ENCODE measurements around the gene TPX2.

Gene TPX2, protein sequence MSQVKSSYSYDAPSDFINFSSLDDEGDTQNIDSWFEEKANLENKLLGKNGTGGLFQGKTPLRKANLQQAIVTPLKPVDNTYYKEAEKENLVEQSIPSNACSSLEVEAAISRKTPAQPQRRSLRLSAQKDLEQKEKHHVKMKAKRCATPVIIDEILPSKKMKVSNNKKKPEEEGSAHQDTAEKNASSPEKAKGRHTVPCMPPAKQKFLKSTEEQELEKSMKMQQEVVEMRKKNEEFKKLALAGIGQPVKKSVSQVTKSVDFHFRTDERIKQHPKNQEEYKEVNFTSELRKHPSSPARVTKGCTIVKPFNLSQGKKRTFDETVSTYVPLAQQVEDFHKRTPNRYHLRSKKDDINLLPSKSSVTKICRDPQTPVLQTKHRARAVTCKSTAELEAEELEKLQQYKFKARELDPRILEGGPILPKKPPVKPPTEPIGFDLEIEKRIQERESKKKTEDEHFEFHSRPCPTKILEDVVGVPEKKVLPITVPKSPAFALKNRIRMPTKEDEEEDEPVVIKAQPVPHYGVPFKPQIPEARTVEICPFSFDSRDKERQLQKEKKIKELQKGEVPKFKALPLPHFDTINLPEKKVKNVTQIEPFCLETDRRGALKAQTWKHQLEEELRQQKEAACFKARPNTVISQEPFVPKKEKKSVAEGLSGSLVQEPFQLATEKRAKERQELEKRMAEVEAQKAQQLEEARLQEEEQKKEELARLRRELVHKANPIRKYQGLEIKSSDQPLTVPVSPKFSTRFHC

DNA sequence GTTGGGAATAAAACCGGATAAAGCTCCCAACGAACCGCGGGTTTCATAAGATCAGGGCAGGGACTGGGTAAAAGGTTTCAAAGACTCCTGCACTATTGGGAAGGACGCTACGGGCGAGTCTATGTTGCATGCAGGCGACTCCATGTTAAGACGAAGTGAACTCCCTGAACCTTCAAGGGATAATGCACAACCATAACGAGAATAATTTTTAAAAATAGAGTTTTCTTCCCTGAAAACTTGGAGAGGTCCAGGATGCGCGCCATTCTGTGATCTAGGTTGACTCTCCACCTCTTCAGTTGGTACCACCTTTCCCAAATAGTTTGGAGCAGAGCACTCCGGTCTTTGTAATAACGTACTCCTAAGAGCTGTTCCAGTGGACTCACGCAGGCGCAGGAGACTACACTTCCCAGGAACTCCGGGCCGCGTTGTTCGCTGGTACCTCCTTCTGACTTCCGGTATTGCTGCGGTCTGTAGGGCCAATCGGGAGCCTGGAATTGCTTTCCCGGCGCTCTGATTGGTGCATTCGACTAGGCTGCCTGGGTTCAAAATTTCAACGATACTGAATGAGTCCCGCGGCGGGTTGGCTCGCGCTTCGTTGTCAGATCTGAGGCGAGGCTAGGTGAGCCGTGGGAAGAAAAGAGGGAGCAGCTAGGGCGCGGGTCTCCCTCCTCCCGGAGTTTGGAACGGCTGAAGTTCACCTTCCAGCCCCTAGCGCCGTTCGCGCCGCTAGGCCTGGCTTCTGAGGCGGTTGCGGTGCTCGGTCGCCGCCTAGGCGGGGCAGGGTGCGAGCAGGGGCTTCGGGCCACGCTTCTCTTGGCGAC lies at the start of gene TPX2:
TSS of gene TPX2 (plus strand) at position 562 of the 821 bp plus-strand sequence. CDS start 18,187 bp downstream, outside the sequence.
- peak; percentile 96 for DNase-seq (ENCODE audit: low read depth)

DNA sequence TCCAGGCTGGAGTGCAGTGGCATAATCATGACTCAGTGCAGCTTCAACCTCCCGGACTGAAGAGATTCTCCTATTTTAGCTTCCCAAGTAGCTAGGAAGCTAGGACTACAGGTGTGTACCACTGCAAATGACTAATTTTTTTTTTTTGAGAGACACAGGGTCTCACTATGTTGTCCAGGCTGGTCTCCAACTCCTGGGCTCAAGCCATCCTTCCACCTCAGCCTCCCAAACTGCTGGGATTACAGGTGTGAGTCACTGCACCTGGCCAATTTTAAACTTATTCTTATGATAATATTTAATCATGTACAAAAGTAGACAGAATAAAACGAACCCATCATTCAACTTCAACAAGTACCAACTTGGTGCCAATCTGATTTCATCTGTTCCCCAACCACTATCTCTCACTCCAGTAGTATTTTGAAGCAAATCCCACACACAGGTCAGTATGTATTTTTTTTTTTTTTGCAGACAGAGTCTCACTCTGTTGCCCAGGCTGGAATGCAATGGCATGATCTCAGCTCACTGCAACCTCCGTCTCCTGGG lies 48.9 kb upstream of the TPX2 start:
- DNase-seq (ENCODE audit: low read depth), result no peak

DNA sequence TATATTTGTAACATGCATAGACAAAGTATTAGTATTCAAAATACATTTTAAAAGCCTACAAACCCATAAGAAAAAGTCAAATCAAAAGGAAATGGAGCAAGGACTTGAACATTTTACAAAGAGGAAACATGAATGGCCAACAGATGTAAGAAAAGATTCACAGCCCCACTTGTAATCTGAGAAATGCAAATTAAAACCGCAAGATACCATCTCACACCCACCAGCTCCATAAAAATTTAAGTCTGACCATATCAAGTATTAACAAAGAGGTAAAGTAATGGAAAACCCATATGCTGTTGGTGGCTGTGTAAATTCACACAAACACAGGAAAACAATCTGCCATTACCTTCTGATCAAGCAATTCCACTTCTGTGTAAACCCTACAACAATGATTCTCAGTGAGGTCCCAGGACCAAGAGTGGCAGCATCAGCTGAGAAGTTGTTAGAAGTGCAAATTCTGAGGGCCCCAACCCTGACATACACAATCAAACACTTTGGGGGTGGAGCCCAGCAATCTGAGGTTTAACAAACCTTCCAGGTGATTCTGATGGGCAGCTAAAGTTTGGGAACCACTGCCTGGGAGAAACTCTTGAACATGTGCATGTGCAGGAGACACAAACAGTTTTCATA lies 47.3 kb upstream of the TPX2 start:
- no peak for DNase-seq (ENCODE audit: low read depth)

DNA sequence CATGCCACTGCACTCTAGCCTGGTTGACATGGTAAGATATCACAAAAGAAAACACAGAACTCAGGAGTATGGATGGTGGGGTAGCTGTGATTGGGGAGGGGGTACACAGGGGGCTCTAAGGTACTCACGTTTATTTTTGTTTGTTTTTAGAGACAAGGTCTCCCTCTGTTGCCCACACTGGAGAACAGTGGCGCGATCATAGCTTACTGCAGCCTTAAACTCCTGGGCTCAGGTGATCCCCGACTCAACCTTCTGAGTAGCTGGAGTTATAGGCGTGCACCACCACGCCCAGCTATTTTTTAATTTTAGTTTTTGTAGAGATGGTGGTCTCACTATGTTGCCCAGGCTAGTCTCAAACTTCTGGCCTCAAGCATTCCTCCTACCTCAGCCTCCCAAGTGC lies 45.7 kb upstream of the TPX2 start:
- no peak for DNase-seq (ENCODE audit: low read depth)

DNA sequence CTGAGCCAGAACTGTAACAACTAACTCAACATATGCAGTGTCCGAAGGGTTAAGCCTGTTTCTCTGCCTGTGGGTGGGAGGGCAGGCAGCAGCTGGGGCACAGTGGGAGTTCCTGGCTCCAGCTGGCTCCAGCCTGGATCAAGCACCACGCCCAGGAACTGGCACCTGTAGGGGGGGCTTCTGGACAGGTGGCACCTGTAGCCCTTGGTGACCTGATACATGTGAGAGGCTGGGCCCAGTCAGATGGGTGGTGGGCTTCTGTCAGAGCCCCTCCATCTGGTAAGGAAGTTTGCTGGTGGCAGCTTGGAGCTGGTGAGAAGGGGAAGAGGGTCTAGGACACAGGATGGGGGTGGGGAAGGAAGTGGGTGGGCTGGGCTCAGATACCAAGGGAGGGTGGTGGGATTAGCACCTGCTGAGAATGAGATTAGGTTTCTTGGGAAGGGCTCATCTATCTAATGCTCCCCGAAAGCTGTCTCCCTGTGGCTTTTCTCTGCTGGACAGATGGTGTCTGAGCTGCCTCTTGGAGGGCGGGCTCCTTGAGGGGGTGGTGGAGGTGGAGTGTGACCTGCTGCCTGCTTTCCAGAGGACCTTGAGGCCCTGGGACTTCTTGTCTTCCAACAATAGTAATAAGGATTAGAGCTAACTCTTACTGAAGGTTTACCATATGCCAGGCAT lies 45.0 kb upstream of the TPX2 start:
- no peak for DNase-seq (ENCODE audit: low read depth)

DNA sequence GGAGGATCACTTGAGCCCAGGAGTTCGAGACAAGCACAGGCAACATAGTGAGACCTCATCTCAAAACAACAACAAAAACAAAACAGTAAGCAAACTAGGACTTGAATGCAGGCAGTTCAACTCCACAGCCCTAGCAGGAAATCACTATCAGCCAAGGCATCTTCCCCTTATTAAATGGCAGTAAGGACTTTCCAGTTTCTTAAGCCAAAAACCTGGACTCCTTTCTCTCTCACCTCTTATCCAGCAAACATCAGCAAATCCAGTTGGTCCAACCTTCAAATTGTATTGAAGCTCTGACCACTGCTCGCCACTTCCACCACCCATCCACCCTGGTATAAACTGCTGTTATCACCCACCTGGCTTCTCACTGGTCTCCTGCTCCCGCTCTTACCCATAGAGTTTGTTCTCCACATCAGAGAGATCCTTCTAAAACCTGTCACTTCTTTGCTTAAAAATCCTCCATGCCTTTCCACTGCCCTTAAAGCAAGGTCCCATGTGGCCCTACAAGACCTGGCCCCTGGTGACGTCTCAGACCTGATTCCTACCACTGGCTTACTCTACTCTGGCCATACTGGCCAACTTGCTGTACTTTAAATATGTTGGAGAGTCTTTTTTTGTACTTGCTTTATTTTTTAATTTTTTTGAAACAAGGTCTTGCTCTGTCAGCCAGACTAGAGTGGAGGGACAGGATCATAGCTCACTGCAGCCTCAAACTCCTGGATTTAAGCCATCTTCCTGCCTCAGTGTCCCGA lies 44.1 kb upstream of the TPX2 start:
- no peak for DNase-seq (ENCODE audit: low read depth)

DNA sequence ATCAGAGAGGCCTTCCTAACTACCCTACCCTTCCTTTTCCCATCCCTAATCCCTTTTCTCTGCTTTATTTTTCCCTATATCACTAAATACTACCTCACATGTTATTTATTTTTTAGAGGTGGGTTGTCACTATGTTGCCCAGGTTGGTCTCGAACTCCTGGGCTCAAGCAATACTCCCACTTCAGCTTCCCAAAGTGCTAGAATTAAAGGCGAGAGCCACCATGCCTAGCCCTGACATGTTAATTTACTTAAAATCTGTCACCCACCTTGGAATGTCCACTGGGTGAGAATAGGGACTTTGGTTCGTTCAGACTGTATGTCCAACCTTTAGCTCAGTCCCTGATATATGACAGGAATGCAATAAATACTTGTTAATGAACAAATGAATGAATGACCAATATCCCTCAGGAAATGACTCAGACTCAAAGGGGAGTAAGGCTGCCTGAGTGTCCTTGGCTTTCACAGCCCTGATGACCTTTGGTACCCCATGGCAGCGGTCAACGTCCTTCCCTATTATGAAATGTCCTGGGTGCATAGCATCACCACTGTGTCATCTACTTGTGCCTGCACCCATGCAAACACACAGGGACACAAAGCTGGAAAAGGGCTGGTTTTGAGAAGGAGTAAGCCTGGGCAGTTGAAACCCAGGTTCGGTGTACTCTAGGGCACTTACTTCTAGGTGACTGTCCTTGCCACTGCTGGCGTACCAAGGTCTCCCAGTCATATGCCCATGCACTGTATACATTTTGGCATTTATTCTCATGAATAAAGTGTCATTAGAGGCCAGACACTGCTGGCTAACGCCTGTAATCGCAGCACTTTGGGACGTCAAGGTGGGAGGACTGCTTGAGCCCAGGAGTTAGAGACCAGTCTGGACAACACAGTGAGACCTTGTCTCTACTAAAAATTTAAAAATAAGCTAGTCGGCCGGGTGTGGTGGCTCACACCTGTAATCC lies 43.0 kb upstream of the TPX2 start:
- peak; percentile 95 for DNase-seq (ENCODE audit: low read depth)

DNA sequence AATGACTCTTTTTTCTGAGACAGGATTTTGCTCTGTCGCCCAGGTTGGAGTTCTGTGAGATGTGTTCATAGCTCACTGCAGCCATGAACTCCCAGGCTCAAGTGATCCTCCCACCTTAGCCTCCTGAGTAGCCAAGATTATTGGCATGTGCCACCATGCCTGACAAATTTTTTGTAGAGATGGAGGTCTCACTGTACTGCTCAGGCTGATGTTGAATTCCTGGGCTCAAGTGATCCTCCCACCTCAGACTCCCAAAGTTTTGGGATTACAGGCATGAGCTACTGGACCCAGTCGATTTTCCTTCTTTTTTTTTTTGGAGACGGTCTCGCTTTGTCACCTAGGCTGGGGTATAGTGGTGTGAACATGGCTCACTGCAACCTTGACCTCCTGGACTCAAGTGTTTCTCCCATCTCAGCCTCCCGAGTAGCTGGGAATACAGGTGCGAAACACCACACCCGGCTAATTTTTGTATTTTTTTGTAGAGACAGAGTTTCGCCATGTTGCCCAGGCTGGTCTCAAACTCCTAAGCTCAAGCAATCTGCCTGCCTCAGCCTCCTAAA lies 40.8 kb upstream of the TPX2 start:
- no peak for DNase-seq (ENCODE audit: low read depth)

DNA sequence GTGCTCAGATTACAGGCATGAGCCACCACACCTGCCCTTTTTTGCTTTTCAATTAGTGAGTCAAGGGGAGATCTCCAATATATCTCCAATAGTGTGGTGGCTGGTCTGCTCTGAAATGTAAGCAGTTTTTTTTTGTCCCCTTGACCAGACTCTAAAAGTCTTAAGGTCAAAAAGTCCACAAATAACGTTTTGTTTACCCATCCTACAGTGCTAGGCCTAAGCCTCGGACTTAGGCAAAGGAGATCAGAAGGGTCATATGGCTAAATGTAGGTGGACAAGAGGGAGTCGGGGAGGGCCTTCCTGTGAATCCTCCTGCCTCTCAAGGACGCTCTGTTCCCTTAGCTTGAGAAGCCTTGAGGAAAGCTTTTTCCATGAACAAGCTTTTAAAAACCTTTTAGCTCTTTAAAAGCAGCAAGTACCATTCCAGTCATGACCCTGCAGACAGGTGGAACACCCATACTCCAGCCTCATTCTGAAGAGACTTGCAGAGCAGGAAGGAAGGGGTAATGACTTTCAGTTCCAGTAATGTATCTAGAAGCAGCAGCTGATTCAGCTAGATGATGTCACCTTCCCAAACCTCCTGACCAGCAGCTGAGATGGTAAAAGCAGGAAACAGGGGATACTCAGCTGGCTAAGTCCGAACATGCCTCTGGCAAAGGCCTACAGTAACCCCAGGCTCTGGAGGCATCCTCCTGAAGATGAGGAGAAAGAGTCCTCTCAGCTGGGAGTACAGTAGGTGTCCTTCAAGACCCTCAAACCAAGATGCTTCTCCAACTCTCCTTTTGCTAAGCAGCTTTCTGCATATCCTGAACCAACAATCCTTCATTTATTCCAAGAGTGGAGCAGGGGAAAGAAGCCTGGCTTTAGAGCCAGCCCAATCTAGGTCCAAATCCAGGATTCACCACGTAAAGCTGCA lies 40.0 kb upstream of the TPX2 start:
- peak; percentile 79 for DNase-seq (ENCODE audit: low read depth)

DNA sequence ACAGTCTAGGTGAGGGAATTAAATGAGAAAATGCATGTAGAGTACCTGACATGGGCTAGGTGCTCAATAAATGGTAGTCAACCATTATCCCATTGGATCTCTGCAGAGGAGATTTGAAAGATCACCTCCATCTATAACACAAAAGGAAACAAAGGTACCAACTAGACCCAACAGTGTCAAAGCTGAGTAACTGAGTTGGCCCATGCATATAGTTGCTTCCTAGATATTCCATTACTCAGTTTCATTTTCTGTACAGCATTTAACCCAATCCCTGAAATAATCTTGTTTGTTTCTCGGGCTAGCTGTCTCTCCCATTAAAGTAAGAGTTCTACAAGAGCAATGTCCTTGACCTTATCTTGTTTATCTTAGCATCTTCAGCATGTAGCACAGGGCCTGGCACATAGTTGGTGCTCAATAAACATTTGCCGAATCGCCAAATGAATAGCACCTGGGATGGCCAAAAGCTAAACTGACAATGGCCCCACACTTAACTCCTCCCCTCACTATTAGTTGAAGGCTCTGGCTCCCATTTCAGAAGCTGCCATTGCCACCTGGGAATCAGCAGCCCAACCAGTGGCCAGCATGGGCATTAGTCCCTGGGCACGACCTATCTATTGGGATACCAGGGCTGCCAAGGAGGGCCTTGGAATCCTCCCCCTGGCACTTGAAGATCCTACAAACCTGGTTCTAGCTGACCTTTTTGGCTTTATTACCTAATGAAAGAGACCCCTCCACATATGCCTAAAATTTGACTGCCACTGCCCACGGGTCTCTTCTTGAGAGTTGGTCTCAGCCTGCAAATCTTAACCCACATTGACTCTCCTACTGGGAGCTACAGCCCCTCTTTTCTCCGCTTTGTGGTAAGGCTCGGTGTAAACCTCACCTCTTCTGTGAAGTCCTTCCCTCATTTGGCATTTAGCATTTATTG lies 39.0 kb upstream of the TPX2 start:
- no peak for DNase-seq (ENCODE audit: low read depth)

DNA sequence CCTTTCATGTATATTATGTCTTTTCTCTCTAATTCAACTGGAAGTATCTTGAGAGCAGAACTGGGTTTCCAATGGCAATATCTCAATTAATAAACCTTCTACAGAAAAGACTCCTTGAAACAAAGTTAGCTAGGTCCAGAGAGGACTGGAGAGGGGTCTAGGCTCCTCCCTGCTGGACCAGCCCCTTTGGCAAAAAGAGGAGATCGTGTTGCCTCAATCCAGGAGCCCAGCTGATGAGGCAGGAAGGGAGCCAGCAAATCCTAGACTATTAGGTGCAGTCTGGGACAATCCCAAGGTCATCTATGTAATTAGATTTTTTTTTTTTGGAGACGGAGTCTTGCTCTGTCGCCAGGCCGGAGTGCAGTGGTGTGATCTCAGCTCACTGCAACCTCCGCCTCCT lies 38.3 kb upstream of the TPX2 start:
- DNase-seq (ENCODE audit: low read depth), result no peak

DNA sequence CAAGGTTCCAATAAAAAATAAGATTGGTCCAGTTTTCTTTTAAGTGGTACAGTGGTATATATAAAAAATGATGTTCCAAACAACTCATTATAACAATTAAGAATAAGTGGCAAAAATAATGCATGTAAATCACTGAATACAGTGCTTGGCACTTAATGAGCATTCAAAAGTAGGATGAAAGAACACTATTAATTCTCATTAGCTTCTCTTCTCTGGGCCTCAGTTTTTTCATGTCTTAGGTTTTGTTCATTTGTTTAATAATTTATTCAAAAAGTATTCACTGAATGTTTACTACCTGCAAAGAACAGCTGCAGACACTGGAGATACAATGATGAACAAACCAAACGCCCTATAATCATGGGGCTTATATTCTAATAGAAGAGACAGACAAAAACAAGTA lies 37.5 kb upstream of the TPX2 start:
- DNase-seq (ENCODE audit: low read depth), result no peak

DNA sequence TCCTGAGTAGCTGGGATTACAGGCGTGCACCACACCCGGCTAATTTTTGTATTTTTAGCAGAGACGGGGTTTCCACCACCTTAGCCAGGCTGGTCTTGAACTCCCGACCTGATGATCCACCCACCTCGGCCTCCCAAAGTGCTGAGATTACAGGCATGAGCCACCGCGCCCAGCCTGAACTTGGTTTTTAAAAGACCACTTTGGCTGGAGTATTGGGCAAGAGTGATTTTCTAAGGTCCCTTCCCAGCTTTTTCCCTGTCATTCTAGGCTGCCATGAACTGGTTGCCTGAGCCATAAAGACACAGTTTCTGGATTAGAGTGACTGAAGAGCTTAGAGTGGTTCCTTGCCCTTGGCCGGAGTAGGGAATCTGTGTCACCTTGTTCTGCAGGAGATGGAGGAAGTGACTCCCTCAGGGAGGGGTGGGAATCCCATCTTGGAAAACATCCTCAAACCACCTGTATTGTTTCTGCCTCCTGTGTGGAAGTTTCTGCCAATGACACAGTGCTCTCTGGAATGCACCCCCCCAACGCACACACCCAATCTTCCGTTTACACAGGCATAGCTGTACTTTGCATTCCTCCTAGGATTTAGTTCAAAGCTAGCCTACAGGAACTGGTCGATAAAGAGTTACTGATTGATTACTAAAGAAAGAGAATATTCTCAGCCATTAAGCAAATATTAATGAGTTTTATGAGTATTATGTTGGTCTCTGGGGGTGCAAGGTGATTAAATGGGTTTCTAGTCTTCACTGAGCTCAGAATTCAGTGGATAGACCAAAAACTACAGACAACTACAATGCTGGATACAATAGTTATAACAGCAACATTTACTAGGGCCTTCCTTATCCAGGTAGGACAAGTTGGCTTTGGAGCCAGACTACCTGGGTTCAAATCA lies 34.6 kb upstream of the TPX2 start:
- peak; percentile 76 for DNase-seq (ENCODE audit: low read depth)

DNA sequence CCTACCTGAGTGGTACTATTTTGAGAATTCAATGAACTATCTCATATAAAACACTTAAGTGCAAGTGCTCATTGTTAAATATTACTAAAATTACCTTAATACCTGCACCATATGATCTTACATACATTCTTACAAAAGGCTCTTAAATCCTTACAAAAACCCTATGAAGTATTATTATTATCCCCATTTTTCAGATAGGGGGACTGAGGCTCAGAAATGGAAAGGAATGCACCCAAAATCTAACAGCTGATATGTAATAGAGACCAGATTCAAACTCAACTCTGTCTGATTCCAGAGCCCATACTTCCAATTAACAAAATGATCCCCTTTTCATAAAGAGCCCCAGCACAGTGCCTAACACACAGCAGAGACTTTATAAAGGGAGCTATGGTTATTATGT lies 33.9 kb upstream of the TPX2 start:
- DNase-seq (ENCODE audit: low read depth), result no peak
